HG02642 (cell line): Measurements from ENCODE around the gene SAE1.
"Not testable (repeated sequence)": the region's sequence is repeated elsewhere in the genome, so short reads cannot be mapped to it uniquely, and the experiment has no call there.

ENCODE experiments used
- ATAC-seq: cut with Tn5 transposase; IDR thresholded peaks from one replicate; pipeline ENCODE4 v1.9.1; 2021; ENCODE audit warnings: mild to moderate bottlenecking; ENCODE audit not compliant: unreplicated experiment, poor library complexity

The SAE1 gene

DNA sequence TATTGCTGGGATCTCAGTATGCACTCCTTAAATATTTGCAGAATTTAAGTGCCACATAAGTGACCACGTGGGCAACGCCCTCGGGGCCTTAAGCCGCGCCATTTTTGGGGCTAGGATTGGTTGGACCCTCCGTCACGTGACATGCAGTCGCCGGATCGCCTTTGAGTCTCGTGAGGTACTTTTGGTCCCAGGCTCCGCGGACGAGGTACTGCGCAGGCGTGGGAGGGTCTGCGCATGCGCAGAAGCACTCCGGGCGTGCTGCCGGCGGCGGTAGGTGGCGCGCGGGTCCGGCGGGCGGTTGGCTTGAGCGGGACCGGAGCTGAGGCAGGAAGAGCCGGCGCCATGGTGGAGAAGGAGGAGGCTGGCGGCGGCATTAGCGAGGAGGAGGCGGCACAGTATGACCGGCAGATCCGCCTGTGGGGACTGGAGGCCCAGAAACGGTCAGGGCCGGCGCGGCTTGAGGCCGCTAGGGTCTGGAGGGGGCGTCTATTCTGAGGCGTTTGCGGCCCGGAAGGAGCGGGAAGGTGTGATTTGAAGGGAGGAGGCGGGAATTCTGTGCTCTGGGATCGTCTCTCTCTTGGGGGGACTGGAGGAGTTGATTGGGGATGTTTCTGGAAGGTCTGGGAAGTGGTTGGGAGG, at the start of gene SAE1:
TSS of gene SAE1 (plus strand) at position 247 of the 639 bp plus-strand sequence. CDS start at position 343, 96 bp downstream.
- peak; percentile 93 for ATAC-seq

DNA sequence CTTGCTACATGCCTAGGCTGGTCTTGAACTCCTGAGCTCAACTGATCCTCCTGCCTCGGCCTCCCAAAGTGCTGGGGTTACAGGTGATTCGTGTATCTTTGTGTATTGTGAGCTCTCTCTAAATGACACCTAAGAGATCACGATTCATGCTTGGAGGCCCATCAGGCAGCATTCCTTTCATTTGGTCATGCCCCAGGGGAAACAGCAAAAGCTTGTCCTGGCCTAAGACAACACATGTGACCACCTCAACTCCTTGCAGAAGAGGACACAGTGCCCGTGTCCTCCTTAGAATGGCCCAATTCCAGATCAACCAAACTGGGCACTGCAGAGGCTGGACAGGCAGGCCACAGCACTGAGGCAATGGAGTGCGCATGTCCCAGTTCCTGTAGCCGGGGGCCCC, 49.5 kb upstream of the SAE1 start:
- ATAC-seq = no peak

DNA sequence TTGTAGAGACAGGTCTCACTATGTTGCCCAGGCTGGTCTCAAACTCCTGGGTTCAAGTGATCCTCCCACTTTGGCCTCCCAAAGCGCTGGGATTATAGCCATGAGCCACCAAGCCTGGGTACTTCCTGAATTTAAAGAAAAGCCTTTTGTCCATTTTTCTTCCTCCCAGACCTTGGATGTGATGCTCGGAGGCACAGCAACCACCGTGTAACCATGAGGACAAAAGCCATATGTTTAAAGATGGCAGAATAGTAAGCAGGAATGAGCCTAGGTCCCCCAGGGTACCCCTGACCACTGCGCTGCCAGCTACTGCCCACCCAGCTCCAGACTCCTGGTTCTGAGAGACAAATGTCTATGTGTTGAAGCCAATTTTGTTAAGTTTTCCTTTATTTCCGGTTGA, 48.1 kb upstream of the SAE1 start:
- no peak for ATAC-seq

DNA sequence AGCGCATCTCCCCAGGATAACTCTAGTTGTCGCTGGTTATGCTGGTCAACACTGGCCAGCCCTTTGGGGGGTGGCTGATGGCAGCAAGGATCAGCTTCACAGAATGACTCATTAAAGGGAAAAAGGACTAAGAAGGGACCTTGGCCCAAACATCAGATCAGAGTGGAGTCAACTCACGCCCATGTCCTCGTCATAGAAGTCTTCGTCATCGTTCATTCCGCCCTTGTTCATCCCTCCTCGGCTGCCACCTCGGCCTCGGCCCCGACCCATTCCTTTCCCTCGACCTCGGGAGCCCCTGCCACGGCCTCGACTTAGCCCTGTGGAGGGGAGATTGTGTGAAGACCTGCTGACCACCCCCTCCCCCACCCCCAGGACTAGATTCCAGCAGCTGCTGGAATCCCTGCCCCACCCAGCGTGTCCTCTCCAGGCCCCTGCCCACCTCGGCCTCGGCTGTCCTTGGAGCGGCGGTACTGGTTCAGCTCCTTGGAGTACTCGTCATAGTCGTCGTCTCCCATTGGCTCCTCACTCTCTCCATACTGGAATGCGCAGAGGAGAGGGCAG, 45.7 kb upstream of the SAE1 start:
- no peak for ATAC-seq

DNA sequence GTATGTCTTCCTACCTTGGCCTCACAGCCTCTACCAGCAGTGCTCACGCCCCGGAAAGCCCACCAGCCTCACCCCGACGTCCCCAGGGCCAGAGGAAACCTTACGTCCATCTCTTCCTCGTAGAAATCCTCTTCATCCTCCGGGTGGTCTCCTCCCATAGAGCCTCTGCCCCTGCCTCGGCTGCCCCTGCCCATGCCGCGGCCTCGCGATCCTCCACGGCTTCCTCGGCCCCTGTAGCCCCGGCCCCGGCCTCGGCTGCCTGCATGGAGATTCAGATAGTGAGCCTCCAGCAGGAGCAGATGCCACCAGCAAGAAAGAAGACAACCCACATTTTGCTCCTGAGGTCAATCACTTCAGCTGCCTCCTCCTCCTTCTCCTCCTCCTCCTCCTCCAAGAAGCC, 44.4 kb upstream of the SAE1 start:
- no peak for ATAC-seq

DNA sequence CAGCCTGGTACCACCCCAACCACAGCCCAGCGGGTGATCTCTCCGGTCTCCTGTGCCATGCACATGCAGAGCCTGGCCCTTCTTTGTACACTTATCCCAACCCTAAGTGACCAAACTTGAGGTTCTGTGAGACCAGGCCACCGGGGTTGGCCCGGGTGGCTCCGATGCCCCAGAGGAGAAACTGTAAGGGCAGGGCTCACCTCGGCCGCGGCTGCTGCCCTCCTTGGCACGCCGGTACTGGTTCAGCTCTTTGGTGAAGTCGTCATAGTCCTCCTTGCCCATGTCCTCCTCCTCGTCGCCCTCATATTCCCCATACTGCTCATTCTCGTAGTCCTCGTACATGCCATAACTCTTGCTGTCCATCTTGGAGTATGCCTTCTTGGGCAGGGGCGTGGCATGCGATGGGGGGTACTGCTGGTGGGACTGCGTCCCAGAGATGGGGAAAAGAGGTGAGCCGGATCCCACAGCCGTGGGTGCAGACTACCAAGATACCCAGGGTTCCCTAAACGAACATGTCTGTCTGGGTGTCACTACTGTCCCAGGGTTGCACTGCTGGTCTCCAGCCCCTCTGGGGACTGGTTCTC, 40.8 kb upstream of the SAE1 start:
- no peak for ATAC-seq

DNA sequence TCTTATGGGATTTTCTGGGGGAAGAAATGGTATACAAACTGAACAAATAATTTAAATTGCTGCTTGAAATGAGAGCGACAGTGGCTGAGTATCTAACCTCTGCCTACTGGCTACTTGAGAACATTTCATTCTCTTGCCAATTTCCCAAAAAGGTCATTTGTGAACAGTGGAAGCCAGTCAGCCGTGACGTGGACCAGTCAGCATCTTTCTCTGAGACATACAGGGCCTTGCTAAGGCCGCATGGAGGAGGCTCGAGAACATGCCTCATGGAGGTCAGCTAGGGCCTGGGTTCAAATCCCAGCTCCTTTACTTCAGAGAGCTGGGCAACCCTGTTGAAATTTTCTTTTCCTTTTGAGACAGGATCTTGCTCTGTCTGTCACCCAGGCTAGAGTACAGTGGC, 37.4 kb upstream of the SAE1 start:
- ATAC-seq = no peak

DNA sequence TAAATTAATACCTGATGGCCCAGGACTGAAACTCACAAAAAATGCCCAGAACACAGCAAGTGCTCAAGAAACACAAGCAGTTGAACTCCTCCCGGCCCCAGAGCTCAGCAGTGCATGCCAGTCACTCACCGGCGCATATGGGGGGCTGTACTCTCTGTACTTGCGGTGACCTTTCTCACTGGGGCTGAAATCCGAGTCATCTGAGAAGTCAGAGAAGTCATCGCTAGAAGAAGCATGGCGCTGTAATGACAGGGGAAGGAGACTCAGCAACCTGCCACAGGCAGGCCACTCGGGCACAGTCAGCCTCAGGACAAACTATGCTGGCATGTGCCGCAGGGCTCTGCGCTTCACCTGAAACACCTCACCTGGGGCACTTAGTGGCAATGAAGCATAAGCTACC, 36.8 kb upstream of the SAE1 start:
- ATAC-seq = no peak

DNA sequence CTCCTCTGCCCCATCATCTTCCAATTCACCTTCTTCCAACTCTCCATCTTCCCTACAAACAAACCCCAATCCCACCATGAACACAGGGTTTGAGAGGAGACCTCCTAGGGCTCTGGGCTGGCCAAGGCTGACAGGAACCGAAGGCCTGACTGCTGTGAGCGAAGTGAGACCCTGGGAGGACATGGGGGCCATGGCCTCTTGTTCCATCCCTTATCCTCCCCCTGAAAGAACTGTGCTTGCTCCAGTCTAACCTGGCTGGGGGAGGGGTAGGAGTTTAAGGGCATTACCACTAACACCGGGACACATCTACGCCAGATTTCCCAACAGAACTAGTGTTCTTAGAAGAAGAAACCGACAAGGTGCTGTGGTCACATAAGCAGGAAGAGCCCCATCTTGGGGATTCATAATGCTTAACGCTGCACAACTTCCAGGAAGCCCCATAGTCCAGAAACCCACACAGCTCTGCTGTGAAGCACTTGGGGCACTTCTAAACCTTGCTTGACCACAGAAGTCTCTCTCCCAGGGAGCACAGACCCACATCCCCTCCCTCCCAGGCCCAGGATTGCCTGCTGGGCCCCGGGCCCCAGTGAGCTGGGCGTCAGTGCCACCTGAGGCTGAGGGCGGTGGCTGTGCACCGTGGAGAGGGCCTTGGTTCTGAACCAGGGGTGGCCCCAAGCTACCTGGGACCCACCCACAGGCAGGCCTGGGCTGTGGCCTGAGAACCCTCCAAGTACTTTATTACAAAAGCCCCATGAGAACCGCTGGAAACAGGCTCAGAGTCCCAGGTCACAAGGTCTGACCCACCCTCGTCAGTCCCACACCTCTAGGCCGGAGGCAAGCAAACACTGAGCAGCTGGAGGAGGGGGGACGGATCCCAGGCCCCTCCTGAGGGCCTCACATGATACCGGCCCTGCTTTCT, 35.8 kb upstream of the SAE1 start:
- no peak for ATAC-seq

DNA sequence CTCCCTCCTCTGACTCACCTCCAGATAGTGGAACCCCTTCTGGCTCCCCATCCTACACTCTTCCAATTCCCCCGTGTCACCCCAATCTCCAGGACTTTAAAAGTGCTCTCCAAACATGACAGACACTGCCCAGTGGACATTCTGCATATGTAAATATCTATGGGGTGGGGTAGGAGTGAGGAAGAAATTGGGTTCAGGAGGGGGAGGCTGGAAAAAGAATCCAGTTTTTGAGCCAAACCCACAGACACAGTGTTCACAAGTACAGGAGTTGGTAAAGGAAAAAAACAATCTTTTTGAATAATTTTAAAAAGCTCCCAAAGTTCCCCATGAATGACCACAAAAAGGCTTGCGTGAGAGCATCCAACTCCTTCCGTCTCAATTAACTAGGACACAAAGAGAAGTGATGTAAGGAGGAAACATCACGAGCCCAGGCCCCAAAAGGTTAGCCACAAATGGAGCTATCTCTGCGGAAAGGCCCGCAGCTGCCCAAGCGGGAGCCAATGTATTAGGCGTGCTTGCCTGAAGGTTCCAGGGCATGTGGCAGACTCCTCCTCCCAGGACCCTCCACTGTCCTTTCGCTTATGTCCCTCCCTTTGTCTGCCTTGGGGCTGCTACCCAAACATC, 35.0 kb upstream of the SAE1 start:
- no peak for ATAC-seq

DNA sequence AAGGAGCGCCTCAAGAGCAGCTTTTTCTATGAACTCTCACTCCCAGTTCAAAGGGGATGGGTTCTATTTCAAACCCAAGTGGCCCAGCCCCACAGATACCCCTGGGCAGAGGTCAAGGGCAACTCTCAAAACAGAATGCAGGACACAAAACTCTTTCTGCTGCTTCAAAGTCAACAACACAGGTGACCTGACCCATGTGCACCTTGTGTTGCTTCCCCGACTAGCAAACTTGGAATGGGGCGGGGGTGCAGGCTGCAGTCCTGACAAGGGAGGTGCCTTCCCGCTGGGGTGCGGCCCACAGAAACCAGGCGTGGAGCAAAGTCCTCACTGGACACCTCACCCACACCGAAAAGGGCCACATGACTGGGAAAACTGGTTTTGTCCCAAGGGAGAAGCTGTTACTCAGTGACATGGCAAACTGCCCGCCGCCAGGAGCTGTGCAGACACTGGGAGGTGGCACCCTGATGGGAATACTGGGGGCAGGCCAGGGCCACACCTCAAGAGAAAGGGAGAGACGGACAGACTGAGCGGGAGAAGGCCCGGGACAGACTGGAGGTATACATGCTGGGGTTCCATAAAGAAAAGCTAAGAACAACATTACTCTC, 34.4 kb upstream of the SAE1 start:
- no peak for ATAC-seq

DNA sequence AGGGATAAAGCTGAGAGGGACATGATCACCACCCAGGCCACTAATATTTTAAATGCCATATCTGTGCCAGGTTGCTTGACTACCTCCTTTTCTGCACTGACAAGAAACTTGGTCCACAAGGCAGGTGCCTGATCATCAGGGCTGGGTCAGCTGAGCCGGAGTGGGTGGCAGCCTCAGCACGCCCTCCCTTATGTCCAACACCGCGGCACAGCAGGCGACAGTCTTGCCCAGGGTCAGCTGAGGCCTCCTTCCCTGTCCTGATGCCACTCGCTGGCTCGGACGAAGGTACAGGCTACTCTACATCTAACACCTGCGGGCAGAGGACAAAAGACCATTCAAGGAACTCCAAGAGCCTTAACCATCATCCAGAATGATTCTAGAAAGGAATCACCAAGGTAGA, 33.9 kb upstream of the SAE1 start:
- no peak for ATAC-seq

DNA sequence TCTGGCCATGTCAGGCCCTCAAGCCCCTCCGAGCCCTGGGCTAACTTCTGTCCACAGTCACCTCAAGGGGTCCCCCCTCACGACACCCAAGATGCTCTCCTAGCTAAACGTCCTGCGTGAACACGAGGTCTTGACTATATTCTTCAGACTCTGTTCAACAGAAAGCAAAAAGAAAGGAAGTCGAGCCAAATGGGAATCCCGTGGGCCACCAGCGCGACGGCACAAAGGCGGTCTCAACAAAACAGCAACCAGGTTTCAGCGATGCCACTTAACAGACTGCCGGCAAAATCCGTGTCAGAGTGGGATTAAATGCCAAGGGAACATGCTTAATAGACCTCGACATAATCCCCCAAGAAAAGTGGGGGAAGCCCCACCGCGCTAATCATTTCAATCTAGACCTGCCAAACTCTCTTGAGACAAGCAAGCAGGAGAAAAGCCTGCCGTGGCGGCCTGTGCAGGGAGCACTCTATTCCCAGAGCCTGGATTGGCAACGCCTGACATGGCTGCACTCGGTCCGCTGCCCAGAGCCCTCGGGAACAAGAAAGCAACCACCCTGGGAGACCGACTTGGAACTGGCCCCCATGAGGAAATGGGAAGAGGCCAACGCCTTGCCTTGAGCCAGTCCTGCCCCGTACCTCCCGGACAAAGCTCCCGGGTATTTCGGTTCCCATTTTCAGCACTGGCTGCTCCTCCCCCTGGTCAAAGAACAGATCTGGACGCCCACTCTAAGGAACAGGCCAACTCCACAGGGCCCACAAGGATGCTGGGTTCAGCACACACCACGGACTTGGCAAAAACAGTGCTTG, 33.0 kb upstream of the SAE1 start:
- no peak for ATAC-seq

DNA sequence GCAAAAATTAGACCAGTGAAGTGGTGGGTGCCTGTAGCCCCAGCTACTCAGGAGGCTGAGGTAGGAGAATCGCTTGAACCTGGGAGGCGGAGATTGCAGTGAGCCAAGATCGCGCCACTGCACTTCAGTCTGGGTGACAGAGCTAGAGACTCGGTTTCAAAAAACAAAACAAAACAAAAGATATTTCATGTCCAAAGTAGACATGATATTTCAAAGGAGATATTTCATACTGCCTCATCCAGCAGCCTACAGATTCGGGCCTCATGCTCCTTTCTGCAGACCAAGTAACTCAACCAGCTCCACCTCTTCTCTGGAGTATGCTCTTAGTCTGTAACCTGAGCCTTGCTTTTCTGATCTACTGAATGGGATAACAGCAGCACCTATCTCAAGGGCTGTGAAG, 32.0 kb upstream of the SAE1 start:
- no peak for ATAC-seq

DNA sequence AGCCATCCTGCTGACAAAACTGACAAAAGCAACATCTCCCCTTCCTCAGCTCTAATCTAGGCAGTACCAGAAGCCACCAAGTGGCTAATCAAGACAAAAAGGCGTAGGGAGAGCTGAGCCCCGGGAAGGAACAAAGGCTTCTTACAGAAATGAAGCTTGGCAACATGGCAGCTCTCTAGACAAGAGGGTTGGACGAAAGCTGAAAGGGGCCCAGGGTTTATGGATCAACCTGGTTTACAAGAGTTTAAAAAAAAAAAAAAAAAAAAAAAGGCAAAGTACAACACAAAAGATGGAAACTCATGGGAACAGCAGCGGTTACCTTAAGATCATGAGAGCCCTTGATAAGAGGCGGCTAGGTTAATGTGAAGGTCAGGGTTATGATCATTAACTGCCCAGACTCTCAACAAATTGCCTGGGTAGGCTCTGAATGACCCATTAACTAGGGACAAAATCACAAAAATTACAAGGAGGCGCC, 31.0 kb upstream of the SAE1 start:
- ATAC-seq = no peak

DNA sequence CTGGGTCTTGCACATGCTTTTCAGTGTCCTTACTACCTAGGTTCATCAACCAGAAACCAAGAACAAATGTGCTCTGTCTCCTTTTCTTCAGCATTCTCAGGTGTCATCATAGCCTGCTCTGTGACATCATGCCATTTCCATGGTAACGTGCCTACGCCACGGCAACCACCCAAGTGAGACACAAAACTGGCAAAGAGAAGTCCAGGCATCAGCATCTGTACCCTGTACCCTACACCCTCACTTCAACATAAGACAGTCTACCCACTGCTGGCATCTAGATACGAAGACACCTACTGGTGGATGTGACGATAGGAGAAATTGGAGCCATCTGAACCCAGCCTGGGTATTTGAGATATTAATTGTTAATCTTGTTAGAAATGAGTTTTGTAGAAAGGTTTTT, 30.3 kb upstream of the SAE1 start:
- no peak for ATAC-seq

DNA sequence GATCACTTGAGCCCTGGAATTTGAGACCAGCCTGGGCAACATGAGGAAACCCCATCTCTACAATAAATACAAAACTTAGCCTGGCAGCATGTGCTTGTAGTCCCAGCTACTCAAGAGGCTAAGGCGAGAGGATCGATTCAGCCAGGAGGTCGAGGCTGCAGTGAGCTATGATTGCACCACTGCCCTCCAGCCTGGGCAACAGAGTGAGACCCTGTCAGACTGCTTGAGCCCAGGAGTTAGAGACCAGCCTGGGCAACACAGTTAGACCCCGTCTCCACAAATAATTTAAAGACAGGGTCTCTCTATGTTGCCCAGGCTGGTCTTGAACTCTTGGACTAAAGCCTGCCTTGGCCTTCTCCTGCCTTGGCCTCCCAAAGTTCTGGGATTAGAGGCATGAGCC, 29.5 kb upstream of the SAE1 start:
- not testable (repeated sequence) for ATAC-seq

DNA sequence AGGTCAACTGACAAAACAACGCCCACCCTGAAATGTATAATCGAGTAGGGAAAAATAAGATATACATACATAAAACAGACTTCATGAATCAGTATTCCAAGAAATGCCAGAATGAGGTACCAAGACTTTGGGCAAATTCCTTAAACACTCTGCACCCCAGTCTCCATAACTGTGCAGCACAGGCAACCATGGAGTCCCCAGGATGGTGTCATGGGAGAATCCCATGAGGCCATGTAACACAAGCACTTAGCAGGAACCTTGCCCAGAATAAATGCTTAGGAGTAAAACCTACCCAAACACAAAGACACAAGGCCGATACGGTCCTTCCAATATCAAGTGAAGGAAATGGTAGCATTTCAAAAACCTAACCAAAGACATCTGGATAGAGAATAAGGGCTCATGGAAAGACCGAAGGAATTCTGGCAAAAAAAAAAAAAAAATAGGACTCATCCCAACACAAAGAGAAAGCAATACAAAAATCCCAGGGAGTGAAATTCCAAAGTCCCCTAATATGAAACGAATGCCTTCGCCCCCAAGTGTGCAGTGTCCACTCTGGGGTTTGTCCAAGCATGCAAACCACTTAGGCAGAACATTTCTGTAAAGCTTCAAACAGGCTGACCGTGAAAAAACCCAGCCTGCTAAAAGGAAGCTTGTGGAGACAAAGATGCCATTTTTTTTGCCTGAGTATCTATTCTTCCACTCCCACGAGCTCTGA, 28.1 kb upstream of the SAE1 start:
- ATAC-seq = no peak

DNA sequence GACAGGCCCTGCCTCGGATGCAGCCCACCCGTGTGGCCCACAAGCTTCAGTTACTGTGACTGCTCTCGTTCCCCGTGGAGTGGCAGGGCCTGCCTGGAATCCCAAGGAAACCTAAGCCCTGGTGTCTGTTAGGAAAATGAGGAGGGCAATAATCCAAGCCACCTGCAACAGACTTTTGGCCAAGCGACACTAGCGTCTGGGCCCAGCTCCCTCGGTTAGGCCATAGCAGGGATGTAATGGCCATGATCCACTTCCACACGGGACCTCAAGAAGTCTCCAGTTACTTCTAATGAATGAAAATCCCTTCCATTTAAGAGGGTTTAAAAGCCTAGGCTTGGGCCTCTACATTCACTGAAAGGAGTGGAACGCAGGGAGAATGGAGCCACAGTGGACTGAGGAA, 26.0 kb upstream of the SAE1 start:
- no peak for ATAC-seq
